Epithelial cell of proximal tubule (primary cell): ENCODE results near the gene PDX1. TPM values are rescaled to one million over a fixed set of nuclear protein-coding genes. Genes with fewer than 3 reads are reported as not detected.

Experiments
- DNase-seq: peaks from one replicate; pipeline ENCODE4 v3.0.0-alpha.2; 2011; ENCODE audit warnings: low read depth
- H3K4me3 ChIP-seq: 2 replicates; pipeline ENCODE4 v1.5.1; 2011; ENCODE audit warnings: low read depth, mild to moderate bottlenecking, low read length
- CTCF ChIP-seq: conservative IDR thresholded peaks from 2 replicates; pipeline ENCODE4 v1.5.1; 2012; ENCODE audit warnings: low read depth, mild to moderate bottlenecking, low read length
- total RNA-seq: library from RNA; depleted of rRNA; stranded (reverse); fragments of >200 nt; gene quantifications from 2 replicates; pipeline ENCODE4 v1.2.3, GENCODE V29; 2015

PDX1 gene
- total RNA-seq, 1 donor from 2014 or later = not detected

DNA sequence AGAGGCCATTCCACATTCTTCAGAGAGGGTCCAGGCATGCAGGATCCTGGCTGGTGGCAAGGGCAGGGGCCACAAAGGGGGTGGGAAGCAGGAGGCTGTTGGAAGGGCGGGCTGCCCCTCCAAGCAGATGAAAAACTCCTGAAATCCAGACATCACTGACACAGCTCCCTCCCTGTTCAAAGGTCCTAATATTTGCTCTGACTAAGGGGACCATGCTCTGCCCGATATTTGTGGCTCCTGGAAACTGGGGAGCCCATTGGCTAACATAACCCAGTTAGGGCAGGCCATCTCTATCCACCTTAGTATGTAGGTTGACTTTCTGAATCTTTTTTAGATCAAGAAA lies 52.6 kb downstream of the PDX1 start:
- no peak overlapping the region for H3K4me3 ChIP-seq
- no peak for TF ChIP-seq CTCF
- DNase-seq = no peak

DNA sequence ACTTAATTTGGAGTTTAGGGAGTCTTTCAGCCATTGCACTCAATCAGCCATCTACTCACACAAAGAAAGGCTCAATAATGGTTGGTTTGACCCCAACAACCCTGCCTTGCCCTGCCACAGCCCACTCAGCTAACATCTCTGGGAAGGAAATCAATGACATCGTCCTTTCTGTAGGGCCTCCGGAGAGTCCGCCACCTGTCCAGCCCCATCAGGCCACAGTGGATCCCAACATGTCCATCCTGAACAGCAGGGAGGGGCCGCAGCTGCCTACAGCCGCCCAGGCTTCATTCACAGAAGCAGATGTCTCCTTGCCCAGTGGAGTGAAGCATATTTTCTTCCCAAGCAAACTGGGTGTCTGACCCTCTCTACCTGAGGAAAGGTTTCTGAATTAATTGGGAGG lies 53.5 kb downstream of the PDX1 start:
- TF ChIP-seq CTCF = no peak
- no peak for DNase-seq
- H3K4me3 ChIP-seq = no peak overlapping the region

GRCh38 chr13:27973961-27974662 lies 54.3 kb downstream of the PDX1 start:
- TF ChIP-seq CTCF = no peak
- DNase-seq = no peak
- H3K4me3 ChIP-seq = no peak overlapping the region

Other genes with a start within 250 kb of the PDX1 start
- not detected in 2 replicates for gene GSX1, start 127.5 kb upstream of the PDX1 start, total RNA-seq
- not detected in 2 replicates for gene CDX2, start 49.3 kb downstream of the PDX1 start, total RNA-seq
- gene URAD, start 68.7 kb downstream of the PDX1 start, total RNA-seq = not detected in 2 replicates
- gene FLT3, start 180.6 kb downstream of the PDX1 start, total RNA-seq = 0.14 and 0.58 TPM in 2 replicates
- gene PAN3, start 218.5 kb downstream of the PDX1 start, total RNA-seq = 15.0 and 15.5 TPM in 2 replicates